GM18907 (cell line): ENCODE results near the gene SNX18.

Experiments used
- ATAC-seq: cut with Tn5 transposase; IDR thresholded peaks from one replicate; pipeline ENCODE4 v1.9.1; 2021; ENCODE audit warnings: mild to moderate bottlenecking, moderate library complexity; ENCODE audit not compliant: unreplicated experiment

The SNX18 gene

GRCh38 chr5:54538156-54538555 is 20.6 kb downstream of the SNX18 start:
- no peak for ATAC-seq

DNA sequence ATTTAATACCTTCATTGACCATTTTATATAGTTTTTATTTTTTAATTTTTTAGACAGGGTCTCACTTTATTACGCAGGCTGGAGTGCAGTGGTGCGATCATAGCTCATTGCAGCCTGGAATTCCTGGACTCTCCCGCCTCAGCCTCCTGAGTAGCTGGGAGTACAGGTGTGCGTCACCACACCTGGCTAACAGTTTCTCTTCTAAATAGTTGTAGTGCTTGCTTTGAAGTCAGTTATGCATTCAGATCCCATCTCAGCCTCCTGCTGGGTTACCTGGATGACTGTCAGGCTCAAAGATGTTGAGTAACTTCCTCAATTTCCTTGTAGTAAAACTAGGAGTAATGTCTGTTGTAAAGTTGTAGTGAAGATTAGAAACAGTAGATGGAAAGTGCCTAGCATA is 21.4 kb downstream of the SNX18 start:
- ATAC-seq: no peak

DNA sequence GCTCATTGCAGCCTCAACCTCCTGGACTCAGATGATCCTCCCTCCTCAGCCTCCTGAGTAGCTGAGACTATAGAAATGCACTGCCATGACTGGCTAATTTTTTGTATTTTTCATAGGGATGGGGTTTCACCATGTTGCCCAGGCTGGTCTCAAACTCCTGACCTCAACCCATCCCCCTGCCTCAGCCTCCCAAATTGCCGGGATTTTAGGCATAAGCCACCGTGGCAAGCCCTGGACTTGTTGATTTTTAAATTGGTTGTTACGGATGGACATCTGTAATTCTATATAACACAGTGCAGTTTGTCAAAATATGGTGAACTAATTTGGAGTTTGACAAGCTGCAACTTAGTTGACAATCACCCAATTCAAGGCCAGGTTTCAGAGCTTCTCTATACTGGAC is 22.7 kb downstream of the SNX18 start:
- ATAC-seq: no peak

- ATAC-seq: no peak
These were observed 24.5 kb downstream of the SNX18 start for GRCh38 chr5:54541823-54542783.

- ATAC-seq: no peak
These were observed 26.5 kb downstream of the SNX18 start for GRCh38 chr5:54544044-54544443.

DNA sequence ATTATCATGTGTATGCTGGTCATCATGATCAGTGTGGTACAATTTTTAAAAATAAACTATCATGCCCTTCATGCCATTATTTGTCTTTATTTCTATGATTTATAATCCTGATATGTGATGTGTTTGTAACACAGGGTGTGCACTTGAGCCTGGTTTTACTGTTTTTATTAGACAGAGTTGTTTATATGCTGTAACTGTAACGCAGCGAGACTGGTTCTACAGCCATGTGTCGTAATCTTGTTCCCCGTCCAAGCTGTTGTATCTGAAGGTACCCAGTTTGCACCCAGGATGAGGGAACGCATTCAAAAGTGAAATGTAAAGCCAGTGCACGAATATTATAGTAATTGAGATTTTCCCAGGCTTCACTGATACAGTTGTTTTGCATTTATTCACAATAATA is 28.2 kb downstream of the SNX18 start:
- no peak for ATAC-seq

GRCh38 chr5:54547711-54548250 is 30.2 kb downstream of the SNX18 start:
- ATAC-seq: no peak

DNA sequence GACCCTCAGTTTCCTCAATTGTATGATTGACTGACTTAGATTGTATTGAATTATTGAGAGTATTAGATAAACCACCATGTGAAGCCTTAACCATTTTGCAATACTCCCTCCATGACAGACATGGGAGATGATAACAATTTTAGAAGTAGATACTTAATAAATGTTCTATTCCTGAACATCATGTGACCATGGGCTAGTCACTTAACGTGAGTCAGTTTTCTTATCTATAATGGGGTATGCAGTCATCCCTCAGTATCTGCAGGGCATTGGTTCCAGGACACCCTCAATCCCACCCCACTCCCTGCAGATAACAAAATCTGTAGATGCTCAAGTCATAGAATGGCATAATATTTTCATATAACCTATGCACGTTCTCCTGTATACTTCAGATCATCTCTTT is 31.0 kb downstream of the SNX18 start:
- ATAC-seq: no peak

DNA sequence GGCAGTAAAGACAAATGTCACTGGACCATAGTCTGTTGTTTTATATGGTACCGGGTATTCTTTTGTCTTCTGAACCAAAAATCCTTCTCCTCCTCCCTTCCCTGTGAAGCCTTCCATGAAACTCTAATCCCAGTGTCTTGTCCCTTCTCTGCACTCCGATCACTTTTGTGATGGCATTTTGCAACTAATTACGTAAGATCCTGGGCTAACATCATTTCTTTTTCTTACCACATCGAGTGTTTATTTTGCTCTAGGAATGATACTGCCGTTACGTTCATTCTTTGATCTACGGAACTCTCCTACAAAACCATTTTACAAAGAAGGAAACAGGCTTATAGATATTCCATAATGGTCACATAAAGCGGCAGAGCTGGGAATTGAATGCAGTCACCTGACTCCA is 33.7 kb downstream of the SNX18 start:
- no peak for ATAC-seq

DNA sequence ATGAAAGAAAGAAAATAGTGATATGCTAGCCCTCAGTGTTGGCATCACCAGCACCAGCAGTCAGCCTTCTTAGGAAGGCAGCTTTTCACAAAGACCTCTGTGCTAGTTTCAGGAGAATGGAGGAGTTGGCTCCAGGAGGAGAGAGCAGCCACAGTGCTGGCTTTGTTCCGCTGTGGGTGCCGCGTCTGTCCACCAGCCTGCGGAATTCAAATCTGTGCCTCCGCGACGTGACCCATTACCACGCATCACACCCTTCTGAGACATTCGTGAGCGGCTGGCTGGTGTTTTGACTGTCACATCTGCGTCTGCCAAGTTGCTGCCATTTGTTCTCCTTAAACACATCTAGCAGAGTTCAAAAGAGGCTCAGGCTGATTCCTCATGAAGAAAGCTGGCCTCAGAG is 34.4 kb downstream of the SNX18 start:
- no peak for ATAC-seq

DNA sequence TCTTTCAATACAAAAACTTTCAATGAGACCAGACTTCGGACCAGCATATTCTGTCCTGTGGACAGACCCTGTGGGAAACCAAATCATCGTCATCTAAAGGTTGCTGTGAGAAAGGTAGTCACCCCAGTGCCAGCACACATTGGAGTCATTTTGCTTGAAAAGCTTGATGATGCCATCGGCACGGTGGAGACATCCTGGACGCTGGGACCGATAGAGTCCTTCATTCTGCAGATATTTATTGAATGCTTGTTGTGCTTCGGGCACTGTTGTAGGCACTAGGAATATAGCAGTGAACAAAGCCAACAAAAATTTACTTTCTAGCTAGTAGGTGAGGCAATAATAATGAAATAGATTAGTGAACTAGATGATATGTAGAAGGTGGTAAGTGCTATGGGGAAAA is 34.9 kb downstream of the SNX18 start:
- no peak for ATAC-seq

GRCh38 chr5:54553659-54554207 is 36.2 kb downstream of the SNX18 start:
- no peak for ATAC-seq

DNA sequence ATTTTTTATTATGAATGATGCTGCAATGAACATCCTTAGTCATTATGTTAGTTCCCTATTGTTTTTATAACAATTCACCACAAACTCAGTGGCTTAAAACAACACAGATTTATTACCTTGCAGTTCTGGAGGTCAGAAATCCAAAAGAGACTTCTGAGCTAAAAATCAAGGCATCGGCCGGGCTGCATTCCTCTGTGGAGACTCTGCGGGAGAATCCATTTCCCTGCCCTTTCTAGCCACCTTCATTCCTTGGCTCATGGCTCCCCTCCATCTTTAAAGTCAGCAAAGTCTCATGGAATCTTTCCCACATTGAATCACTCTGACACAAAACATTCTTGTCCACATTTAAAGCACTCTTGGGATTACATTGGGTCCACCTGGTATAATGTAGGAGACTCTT is 38.6 kb downstream of the SNX18 start:
- no peak for ATAC-seq

- no peak for ATAC-seq
These were observed 40.8 kb downstream of the SNX18 start for GRCh38 chr5:54558362-54558761.

GRCh38 chr5:54561651-54562050 is 44.1 kb downstream of the SNX18 start:
- no peak for ATAC-seq

DNA sequence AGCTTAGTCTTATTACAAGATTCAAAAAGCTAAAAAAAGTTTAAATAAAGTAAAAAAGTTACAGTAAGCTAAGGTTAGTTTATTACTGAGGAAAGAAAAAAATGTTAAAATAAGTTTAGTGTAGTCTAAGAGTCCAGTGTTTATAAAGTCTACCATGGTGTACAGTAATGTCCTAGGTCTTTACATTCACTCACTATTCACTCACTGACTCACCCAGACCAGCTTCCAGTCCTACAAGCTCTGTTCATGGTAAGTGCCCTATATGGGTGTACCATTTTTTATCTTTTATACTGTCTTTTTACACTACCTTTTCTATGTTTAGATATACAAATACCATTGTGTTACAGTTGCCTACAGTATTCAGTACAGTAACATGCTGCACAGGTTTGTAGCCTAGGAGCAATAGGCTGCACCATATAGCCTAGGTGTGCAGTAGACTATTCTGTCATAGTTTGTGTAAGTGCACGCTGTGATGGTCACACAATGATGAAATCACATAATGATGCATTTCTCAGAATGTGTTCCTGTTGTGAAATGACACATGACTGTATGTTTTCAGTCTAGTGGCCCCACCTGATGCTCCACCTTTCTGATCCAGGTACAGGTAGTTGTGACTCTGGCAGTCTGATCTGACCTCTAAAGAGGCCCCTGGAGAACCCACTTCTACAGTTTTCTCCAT is 45.7 kb downstream of the SNX18 start:
- ATAC-seq: no peak

DNA sequence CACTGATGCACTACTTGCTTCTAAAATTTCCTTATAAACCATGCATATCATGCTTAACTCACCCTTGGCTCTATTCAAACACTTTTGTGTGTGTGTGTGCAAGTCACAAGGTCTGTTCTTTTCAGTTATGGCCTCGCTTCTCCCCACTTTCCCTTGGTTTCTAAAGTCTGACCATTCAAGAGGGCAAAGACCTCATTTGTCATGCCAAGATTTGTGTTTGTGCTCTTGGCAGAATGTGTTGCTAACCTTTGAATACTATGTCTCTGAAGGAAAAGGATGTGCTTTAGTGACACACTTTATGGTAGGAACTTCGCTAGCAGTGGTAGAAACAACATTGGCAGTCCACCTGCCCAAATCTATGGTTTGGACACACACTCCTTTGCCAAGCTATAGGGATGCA is 50.4 kb downstream of the SNX18 start:
- ATAC-seq: no peak

DNA sequence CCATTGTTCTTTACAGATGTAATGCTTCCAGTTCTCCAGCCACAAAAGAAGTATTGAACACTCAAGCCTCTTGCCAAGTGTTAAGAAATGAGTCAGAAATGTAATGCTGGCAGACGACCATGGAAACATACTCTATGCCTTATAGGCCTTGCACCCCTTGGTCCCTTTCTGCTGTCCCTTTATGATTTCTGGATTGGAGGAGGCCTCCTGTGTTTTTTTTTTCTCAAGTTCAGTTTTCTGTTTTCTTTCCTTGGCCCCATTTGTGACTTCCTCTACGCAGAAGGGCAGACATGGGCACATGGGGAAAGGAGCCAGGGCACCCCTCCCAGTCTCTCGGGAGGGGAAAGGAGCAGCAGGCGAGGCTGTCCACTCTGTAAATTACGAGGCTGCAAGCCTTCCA is 53.4 kb downstream of the SNX18 start:
- ATAC-seq: no peak

DNA sequence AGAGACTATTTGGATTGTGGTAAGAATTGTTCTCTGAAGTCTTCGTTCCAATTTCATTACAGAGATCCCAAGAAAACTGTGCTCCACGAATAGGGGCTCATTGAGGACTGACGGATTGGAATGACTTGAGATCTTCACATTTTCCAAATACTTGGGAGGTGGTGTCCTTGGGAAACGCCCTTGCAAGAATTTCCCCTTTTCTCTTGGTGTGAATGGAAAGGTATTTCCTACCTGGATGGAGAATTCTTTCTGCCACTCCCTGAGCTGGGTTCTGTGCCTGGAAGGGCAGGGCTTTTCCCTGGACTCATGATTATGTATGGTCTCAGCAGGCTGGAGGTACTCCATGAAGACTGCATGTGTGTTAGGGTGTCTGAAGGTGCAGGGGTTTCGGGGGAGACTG is 53.9 kb downstream of the SNX18 start:
- no peak for ATAC-seq

GRCh38 chr5:54573812-54574489 is 56.4 kb downstream of the SNX18 start:
- no peak for ATAC-seq

GRCh38 chr5:54577528-54577927 is 60.0 kb downstream of the SNX18 start:
- no peak for ATAC-seq
